Measurements from ENCODE around the gene C1QTNF9B.

Gene C1QTNF9B

GRCh38 chr13:23855360-23855759 lies 41.9 kb downstream of the C1QTNF9B start:
- no peak for DNase-seq

- DNase-seq = no peak
Observed at GRCh38 chr13:23852351-23852750, 45.0 kb downstream of the C1QTNF9B start.

GRCh38 chr13:23851106-23851505 lies 46.2 kb downstream of the C1QTNF9B start:
- no peak for DNase-seq

GRCh38 chr13:23850134-23850533 lies 47.2 kb downstream of the C1QTNF9B start:
- no peak for DNase-seq

- DNase-seq = no peak
Observed at GRCh38 chr13:23849670-23850069, 47.6 kb downstream of the C1QTNF9B start.

- no peak for DNase-seq
Observed at GRCh38 chr13:23848646-23849141, 48.6 kb downstream of the C1QTNF9B start.

GRCh38 chr13:23848019-23848418 lies 49.3 kb downstream of the C1QTNF9B start:
- no peak for DNase-seq

- DNase-seq = no peak
Observed at GRCh38 chr13:23847497-23847896, 49.8 kb downstream of the C1QTNF9B start.

- no peak for DNase-seq
Observed at GRCh38 chr13:23845105-23845725, 52.1 kb downstream of the C1QTNF9B start.

- DNase-seq = no peak
Observed at GRCh38 chr13:23844132-23844531, 53.2 kb downstream of the C1QTNF9B start.

GRCh38 chr13:23843436-23843835 lies 53.9 kb downstream of the C1QTNF9B start:
- DNase-seq = no peak

- DNase-seq = no peak
Observed at GRCh38 chr13:23842406-23842805, 54.9 kb downstream of the C1QTNF9B start.
